OCI-LY7 (cell line): ENCODE data around the gene COX7A2L. TPM values are rescaled to one million over a fixed set of nuclear protein-coding genes. Genes with fewer than 3 reads are reported as not detected.

Experiments
- BruUV-seq: library from RNA; stranded (reverse); fragments of 400-500 nt; replicated peaks from 2 replicates; lab custom pipeline; 2021; lab: Mats Ljungman, UMichigan
- CTCF ChIA-PET: fragments of 300-600 bp; sonication (Branson Sonifier 250); formaldehyde crosslinking; loops from one replicate; lab custom pipeline; 2022; ENCODE audit warnings: antibody characterized with exemption; ENCODE audit not compliant: unreplicated experiment; lab: Charles Lee
- POLR2A ChIA-PET: fragments of 300-600 bp; sonication (Branson Sonifier 250); formaldehyde crosslinking; loops from one replicate; lab custom pipeline; 2022; ENCODE audit warnings: antibody characterized with exemption; lab: Charles Lee
- DNase-seq: peaks from one replicate; pipeline ENCODE4 v3.0.0-alpha.2; 2015; ENCODE audit warnings: low spot score
- H2AFZ ChIP-seq: fragments of 200-600 bp; sonication (generic), shearing (Covaris generic); 2 replicates; pipeline ENCODE4 v1.6.1; 2014; ENCODE audit warnings: mild to moderate bottlenecking, antibody characterized with exemption, low read length, moderate library complexity
- H3K27ac ChIP-seq: fragments of 200-600 bp; sonication (generic); 2 replicates; pipeline ENCODE4 v1.5.1; 2014; ENCODE audit warnings: mixed run types, low read depth, mild to moderate bottlenecking, moderate library complexity, low read length, inconsistent platforms; ENCODE audit not compliant: poor library complexity, severe bottlenecking
- H3K36me3 ChIP-seq: fragments of 200-600 bp; sonication (generic); 2 replicates; pipeline ENCODE4 v1.6.1; 2014; ENCODE audit warnings: mild to moderate bottlenecking, antibody characterized with exemption, low read length, moderate library complexity, mixed read lengths; ENCODE audit not compliant: insufficient read depth
- H3K4me1 ChIP-seq: fragments of 200-600 bp; sonication (generic); 2 replicates; pipeline ENCODE4 v1.5.1; 2014; ENCODE audit warnings: mild to moderate bottlenecking, low read length; ENCODE audit not compliant: insufficient read depth, poor library complexity, severe bottlenecking
- H3K4me2 ChIP-seq: fragments of 200-600 bp; sonication (generic); 2 replicates; pipeline ENCODE4 v1.6.1; 2014; ENCODE audit warnings: mild to moderate bottlenecking, low read length
- H3K4me3 ChIP-seq: fragments of 200-600 bp; sonication (generic); 2 replicates; pipeline ENCODE4 v1.5.1; 2014; ENCODE audit warnings: mild to moderate bottlenecking, low read depth, low read length; ENCODE audit not compliant: poor library complexity, severe bottlenecking
- H3K79me2 ChIP-seq: fragments of 200-600 bp; sonication (generic); 2 replicates; pipeline ENCODE4 v1.6.1; 2016; ENCODE audit warnings: low read depth, mild to moderate bottlenecking, low read length, moderate library complexity, mixed read lengths; ENCODE audit not compliant: insufficient read depth
- H3K9me2 ChIP-seq: fragments of 200-600 bp; sonication (generic); 2 replicates; pipeline ENCODE4 v1.6.1; 2016; ENCODE audit warnings: mild to moderate bottlenecking, low read length, mixed read lengths; ENCODE audit not compliant: insufficient read depth
- H3K9me3 ChIP-seq: fragments of 200-600 bp; sonication (generic); 2 replicates; pipeline ENCODE4 v1.6.1; 2014; ENCODE audit warnings: mild to moderate bottlenecking, mixed run types, low read length, mixed read lengths
- H4K20me1 ChIP-seq: fragments of 200-600 bp; sonication (generic); 2 replicates; pipeline ENCODE4 v1.6.1; 2014; ENCODE audit warnings: mild to moderate bottlenecking, antibody characterized with exemption, low read length, moderate library complexity, mixed read lengths; ENCODE audit not compliant: insufficient read depth
- EZH2phosphoT487 ChIP-seq: fragments of 200-600 bp; sonication (generic); IDR thresholded peaks from 2 replicates; pipeline ENCODE4 v1.6.1; 2018; ENCODE audit warnings: low read depth, borderline replicate concordance, mild to moderate bottlenecking, mixed run types, antibody characterized with exemption, low read length, moderate library complexity, mixed read lengths
- intact Hi-C: fragments of 100-400 bp; cut with micrococcal nuclease; formaldehyde crosslinking; loops from one replicate; pipeline ENCODE4 v1.10.0; 2022; ENCODE audit not compliant: unreplicated experiment
- total RNA-seq, 2 experiments: library from RNA; depleted of rRNA in 1 of 2; stranded (reverse); fragments of >200 nt in 1 of 2; shearing (Covaris generic) in 1 of 2; gene quantifications; 2 replicates each; pipeline ENCODE4 v1.2.3, GENCODE V29; 2014 to 2022
- TF ChIP-seq, protein P1 (sequence below): fragments of 200-600 bp; sonication (generic); conservative IDR thresholded peaks from 2 replicates; pipeline ENCODE4 v1.5.1; 2014; ENCODE audit warnings: mild to moderate bottlenecking, antibody characterized with exemption, low read length, moderate library complexity, mixed read lengths

COX7A2L gene
- total RNA-seq, 2 experiments from 2014 or later = 118 to 121 TPM

DNA sequence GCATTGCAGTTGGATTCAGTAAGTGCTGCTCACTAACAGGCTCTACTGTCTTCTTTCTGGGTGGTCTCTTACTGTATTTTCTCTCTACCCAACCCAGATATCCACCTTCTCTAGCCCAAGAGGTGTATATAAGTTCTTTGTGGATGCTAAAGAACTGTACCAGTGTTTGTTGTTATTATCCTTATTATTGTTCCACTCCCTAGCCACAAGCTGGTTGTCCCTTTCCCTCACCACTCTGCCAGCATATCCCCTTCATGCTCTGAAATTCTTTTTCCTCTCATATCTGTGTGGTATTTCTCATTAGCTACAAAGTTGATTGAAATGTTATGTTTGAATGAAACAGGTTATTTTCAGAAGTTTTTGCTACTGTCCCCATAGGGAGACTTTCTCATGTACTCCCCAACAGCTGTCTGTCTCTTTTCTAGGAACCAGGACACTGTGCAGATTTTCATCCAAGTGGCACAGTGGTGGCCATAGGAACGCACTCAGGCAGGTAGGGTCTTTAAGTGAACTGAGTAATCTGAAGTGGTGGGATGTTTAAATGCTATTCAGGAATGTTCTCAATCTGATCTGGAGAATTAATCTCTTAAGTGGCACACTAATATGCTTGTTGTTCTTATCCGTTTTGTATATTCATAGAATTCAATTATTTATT is 56.8 kb downstream of the COX7A2L start:
- Histone ChIP-seq H3K9me2 (no peaks in the 10 kb centered on the region), H3K4me2 (no peak overlapping the region), H3K36me3 (peaks cover 38% of the 10 kb centered on the region), H3K27ac (no peak overlapping the region), H3K79me2 (no peaks in the 10 kb centered on the region), H4K20me1 (no peaks in the 10 kb centered on the region), H3K9me3 (no peaks in the 10 kb centered on the region), H3K4me3 (no peak overlapping the region), H2AFZ (no peak overlapping the region), H3K4me1 (peaks cover 2% of the 10 kb centered on the region)
- BruUV-seq = no TSS peak
- no peak for DNase-seq
- no peak for TF ChIP-seq EZH2phosphoT487
- TF ChIP-seq, protein P1, sequence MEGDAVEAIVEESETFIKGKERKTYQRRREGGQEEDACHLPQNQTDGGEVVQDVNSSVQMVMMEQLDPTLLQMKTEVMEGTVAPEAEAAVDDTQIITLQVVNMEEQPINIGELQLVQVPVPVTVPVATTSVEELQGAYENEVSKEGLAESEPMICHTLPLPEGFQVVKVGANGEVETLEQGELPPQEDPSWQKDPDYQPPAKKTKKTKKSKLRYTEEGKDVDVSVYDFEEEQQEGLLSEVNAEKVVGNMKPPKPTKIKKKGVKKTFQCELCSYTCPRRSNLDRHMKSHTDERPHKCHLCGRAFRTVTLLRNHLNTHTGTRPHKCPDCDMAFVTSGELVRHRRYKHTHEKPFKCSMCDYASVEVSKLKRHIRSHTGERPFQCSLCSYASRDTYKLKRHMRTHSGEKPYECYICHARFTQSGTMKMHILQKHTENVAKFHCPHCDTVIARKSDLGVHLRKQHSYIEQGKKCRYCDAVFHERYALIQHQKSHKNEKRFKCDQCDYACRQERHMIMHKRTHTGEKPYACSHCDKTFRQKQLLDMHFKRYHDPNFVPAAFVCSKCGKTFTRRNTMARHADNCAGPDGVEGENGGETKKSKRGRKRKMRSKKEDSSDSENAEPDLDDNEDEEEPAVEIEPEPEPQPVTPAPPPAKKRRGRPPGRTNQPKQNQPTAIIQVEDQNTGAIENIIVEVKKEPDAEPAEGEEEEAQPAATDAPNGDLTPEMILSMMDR = no peak
- ChIA-PET POLR2A (interaction anchor here (0.6 to 1.3 kb wide), 3 partner anchors 12 to 538 kb away, joined by 3 read pairs; no protein-coding TSS in a partner anchor), CTCF (no interaction called here)
- intact Hi-C loops = no loop called here

DNA sequence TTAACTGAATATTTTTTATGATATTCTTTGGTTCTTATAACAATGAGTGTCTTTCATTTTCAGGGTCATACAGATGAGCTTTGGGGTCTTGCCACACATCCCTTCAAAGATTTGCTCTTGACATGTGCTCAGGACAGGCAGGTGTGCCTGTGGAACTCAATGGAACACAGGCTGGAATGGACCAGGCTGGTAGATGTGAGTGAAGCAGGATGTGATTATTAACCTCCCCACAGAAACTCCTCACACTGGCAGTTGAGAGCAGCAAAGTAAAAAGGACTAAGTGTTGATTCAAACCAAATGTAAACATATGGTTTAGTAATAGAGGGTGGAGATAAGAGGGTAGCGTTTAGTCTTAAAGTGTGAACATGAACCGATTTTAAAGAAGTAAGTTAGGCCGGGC is 57.8 kb downstream of the COX7A2L start:
- Histone ChIP-seq H3K27ac (no peak overlapping the region), H3K4me2 (no peak overlapping the region), H3K79me2 (no peaks in the 10 kb centered on the region), H3K9me2 (no peaks in the 10 kb centered on the region), H3K4me1 (peaks cover 12% of the 10 kb centered on the region), H3K36me3 (peaks cover 41% of the 10 kb centered on the region), H2AFZ (no peak overlapping the region), H4K20me1 (no peaks in the 10 kb centered on the region), H3K4me3 (no peak overlapping the region), H3K9me3 (no peaks in the 10 kb centered on the region)
- no peak for DNase-seq
- intact Hi-C loops = no loop called here
- CTCF ChIA-PET = no interaction called here
- TF ChIP-seq, protein P1 = no peak
- TF ChIP-seq EZH2phosphoT487 = no peak
- POLR2A ChIA-PET = interaction anchor here (0.9 to 1.3 kb wide), 2 partner anchors 13 to 25 kb away, joined by 3 read pairs; no protein-coding TSS in a partner anchor
- BruUV-seq = no TSS peak

DNA sequence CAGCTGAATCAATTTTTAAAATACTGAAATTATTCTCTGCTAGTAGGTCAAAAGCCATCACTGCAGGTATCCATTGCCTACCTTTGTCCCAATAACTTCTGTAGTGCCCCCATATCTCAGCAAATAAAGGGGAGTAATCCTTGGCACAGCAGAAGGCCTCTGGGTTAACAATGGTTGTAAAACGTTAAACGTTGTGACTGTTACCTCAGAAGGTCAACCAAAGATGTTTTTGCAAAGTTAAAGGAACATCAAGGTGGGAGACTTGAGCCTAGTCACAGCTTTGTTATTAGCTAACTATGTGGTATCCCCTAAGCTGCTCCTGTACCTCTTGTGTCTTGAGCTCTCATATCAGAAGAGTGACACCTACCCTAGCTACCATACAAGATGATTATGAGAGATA is 60.5 kb downstream of the COX7A2L start:
- H3K4me2 ChIP-seq = no peak overlapping the region
- no peak for TF ChIP-seq EZH2phosphoT487
- TF ChIP-seq, protein P1 = no peak
- no peak overlapping the region for H3K27ac ChIP-seq
- no peak for DNase-seq
- no peak overlapping the region for H2AFZ ChIP-seq
- ChIA-PET POLR2A (interaction anchor here (0.8 to 1.3 kb wide), 2 partner anchors 9 to 14 kb away, joined by 3 to 4 read pairs; no protein-coding TSS in a partner anchor), CTCF (interaction anchor here (0.5 kb wide), 1 partner anchor 199 kb away, joined by 3 read pairs; no protein-coding TSS in a partner anchor)
- no TSS peak for BruUV-seq
- no peak overlapping the region for H3K4me3 ChIP-seq
- peaks cover 52% of the 10 kb centered on the region for H3K36me3 ChIP-seq
- H4K20me1 ChIP-seq = no peaks in the 10 kb centered on the region
- H3K9me2 ChIP-seq = no peaks in the 10 kb centered on the region
- H3K79me2 ChIP-seq = no peaks in the 10 kb centered on the region
- peaks cover 39% of the 10 kb centered on the region for H3K4me1 ChIP-seq
- intact Hi-C loops = no loop called here
- H3K9me3 ChIP-seq = no peaks in the 10 kb centered on the region
